Activated T-cell treated with anti-CD3 and anti-CD28 coated beads, Interleukin-2, amount 50 U/mL, for 72 hours (primary cell): Measurements from ENCODE around the gene UQCRH. TPM values are rescaled to one million over a fixed set of nuclear protein-coding genes. Genes with fewer than 3 reads are reported as not detected.
A peak's percentile ranks its signal among the peaks of the same experiment; 100 is the strongest.

ENCODE experiments used
- ATAC-seq, 2 donors: fragments of 150-1000 bp; cut with Tn5 transposase; replicated peaks in 1 of 2; 2 replicates each; pipeline ENCODE4 v1.10.0; 2021; ENCODE audit warnings: moderate library complexity in 2 of 2, mild to moderate bottlenecking in 1 of 2
- DNase-seq, 2 donors: peaks; one replicate each; pipeline ENCODE4 v3.0.0; 2021 to 2022; ENCODE audit warnings: mixed read lengths in 1 of 2
- H3K27ac Mint-ChIP-seq: one replicate; pipeline ENCODE4 v1.8.0; 2022; ENCODE audit warnings: mild to moderate bottlenecking, moderate library complexity, mixed read lengths
- H3K27me3 Mint-ChIP-seq: one replicate; pipeline ENCODE4 v1.8.0; 2022; ENCODE audit warnings: low read depth, mixed read lengths
- H3K36me3 Mint-ChIP-seq, 2 donors: one replicate each; pipeline ENCODE4 v1.8.0; 2022; ENCODE audit warnings: mixed read lengths in 2 of 2, mild to moderate bottlenecking in 1 of 2; ENCODE audit not compliant: insufficient read depth in 2 of 2
- H3K4me1 Mint-ChIP-seq: one replicate; pipeline ENCODE4 v1.8.0; 2022; ENCODE audit warnings: low read depth, mixed read lengths
- H3K4me3 Mint-ChIP-seq, 2 donors: one replicate each; pipeline ENCODE4 v1.8.0; 2022; ENCODE audit warnings: mild to moderate bottlenecking in 2 of 2, mixed read lengths in 2 of 2, moderate library complexity in 2 of 2
- H3K9me3 Mint-ChIP-seq, 2 donors: one replicate each; pipeline ENCODE4 v1.8.0; 2022; ENCODE audit warnings: mixed read lengths in 2 of 2
- total RNA-seq, 2 donors: library from RNA; stranded (reverse); gene quantifications; one replicate each; pipeline ENCODE4 v1.2.3, GENCODE V29; 2022

UQCRH gene
- 100 to 1,000 TPM; 287 to 303 TPM for total RNA-seq

- peak; percentile 95 for DNase-seq
- ATAC-seq = peak; percentile 87 to 88
- Mint-ChIP-seq H3K36me3 (peaks cover 5 to 16% of the 10 kb centered on the region in 2 donors), H3K27me3 (no peaks in the 10 kb centered on the region), H3K9me3 (no peaks in the 10 kb centered on the region), H3K27ac (peak within 1 kb of the TSS; percentile 99), H3K4me3 (peak within 1 kb of the TSS; percentile 90 to 92), H3K4me1 (peaks cover 60% of the 10 kb centered on the region)
These were observed at the start of gene UQCRH, which contains the start of gene LRRC41 for GRCh38 chr1:46303038-46303871. Gene UQCRH (plus strand): TSS chr1:46303698. CDS start chr1:46303767, 69 bp downstream. Gene LRRC41 (minus strand): TSS chr1:46303616. CDS start chr1:46303322, 294 bp downstream.

DNA sequence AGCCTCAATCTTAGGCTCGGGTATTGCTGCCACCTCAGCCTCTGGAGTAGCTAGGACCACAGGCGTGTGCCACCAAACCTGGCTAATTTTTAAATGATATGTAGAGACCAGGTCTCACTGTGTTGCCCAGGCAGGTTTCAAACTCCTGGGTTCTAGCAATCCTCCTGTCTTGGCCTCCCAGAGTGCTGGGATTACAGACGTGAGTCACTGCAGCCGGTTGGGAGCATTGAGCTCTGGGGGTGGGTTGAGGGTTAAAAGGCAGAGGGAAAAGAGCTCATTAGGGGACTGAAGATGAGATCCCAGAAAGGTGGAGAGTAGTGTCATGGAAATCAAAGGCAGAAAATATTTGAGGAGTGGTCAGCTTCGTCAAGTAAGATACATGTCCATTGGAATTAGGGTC is 48.8 kb upstream of the UQCRH start:
- Mint-ChIP-seq H3K27me3 (no peaks in the 10 kb centered on the region), H3K27ac (no peak overlapping the region), H3K9me3 (no peaks in the 10 kb centered on the region), H3K4me1 (peaks cover 20% of the 10 kb centered on the region), H3K36me3 (peaks cover 18 to 41% of the 10 kb centered on the region in 2 donors), H3K4me3 (no peak overlapping the region)
- ATAC-seq (no peak), DNase-seq (no peak)

DNA sequence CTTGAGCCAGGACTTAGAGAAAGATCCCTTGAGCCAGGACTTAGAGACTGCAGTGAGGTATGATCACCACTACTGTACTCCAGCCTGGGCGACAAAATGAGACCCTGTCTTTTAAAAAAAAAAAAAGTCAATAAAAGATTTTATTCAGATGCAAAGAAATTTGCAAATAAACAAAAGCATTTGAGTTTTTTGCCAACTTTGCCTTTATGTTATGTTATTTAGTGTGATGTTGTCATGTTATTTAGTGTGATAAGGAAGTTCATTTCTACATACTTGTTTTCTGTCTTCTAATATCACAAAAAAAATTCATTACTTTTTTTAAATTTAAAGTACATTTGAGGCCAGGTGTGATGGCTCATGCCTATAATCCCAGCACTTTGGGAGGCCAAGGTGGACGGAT is 47.0 kb upstream of the UQCRH start:
- Mint-ChIP-seq H3K9me3 (no peaks in the 10 kb centered on the region), H3K36me3 (peaks cover 20 to 48% of the 10 kb centered on the region in 2 donors), H3K4me1 (peaks cover 15% of the 10 kb centered on the region), H3K27ac (no peak overlapping the region), H3K4me3 (no peak overlapping the region), H3K27me3 (no peaks in the 10 kb centered on the region)
- DNase-seq = no peak
- no peak for ATAC-seq

- H3K9me3 Mint-ChIP-seq = no peaks in the 10 kb centered on the region
- no peaks in the 10 kb centered on the region for H3K27me3 Mint-ChIP-seq
- ATAC-seq (no peak), DNase-seq (no peak)
- peaks cover 24 to 54% of the 10 kb centered on the region in 2 donors for H3K36me3 Mint-ChIP-seq
- no peaks in the 10 kb centered on the region for H3K4me1 Mint-ChIP-seq
- no peak overlapping the region for H3K27ac Mint-ChIP-seq
- H3K4me3 Mint-ChIP-seq = no peak overlapping the region
These were observed 41.0 kb upstream of the UQCRH start for GRCh38 chr1:46262508-46262907.

- Mint-ChIP-seq H3K36me3 (peaks cover 23 to 51% of the 10 kb centered on the region in 2 donors), H3K27me3 (no peaks in the 10 kb centered on the region), H3K4me1 (no peaks in the 10 kb centered on the region), H3K4me3 (no peak overlapping the region), H3K9me3 (no peaks in the 10 kb centered on the region), H3K27ac (no peak overlapping the region)
- DNase-seq (no peak), ATAC-seq (no peak)
These were observed 40.4 kb upstream of the UQCRH start for GRCh38 chr1:46263146-46263545.

- no peak overlapping the region for H3K27ac Mint-ChIP-seq
- H3K4me3 Mint-ChIP-seq = no peak overlapping the region
- H3K27me3 Mint-ChIP-seq = no peaks in the 10 kb centered on the region
These were observed 34.9 kb upstream of the UQCRH start for GRCh38 chr1:46268578-46268977.

GRCh38 chr1:46274225-46275029 is 29.1 kb upstream of the UQCRH start:
- no peaks in the 10 kb centered on the region for H3K27me3 Mint-ChIP-seq
- H3K9me3 Mint-ChIP-seq = no peaks in the 10 kb centered on the region
- H3K4me1 Mint-ChIP-seq = no peaks in the 10 kb centered on the region
- H3K36me3 Mint-ChIP-seq = peaks cover 16 to 39% of the 10 kb centered on the region in 2 donors
- H3K27ac Mint-ChIP-seq = no peak overlapping the region
- no peak overlapping the region for H3K4me3 Mint-ChIP-seq
- ATAC-seq (no peak), DNase-seq (no peak)

More at GRCh38 chr1:46268578-46268977, 34.9 kb upstream of the UQCRH start:
- H3K36me3 Mint-ChIP-seq = peaks cover 20 to 50% of the 10 kb centered on the region in 2 donors
- DNase-seq = no peak
- H3K4me1 Mint-ChIP-seq = no peaks in the 10 kb centered on the region
- no peak for ATAC-seq
- no peaks in the 10 kb centered on the region for H3K9me3 Mint-ChIP-seq

DNA sequence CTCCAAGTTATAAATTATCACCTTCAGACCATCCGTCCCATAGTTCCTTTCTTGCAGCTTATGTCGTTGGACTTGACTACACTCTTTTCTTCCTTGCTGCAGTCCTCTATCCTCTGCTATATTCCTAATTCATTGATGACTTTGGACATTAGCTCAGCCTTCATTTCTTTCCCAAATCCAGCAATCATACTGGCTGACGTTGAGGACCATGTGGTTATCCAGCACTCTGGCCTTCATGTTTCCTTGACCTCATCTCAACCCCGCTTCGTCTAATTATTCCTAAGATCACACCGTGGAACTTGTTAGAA is 28.5 kb upstream of the UQCRH start:
- H3K4me1 Mint-ChIP-seq = no peaks in the 10 kb centered on the region
- H3K27ac Mint-ChIP-seq = no peak overlapping the region
- peaks cover 16 to 36% of the 10 kb centered on the region in 2 donors for H3K36me3 Mint-ChIP-seq
- DNase-seq (no peak), ATAC-seq (no peak)
- H3K4me3 Mint-ChIP-seq = no peak overlapping the region
- H3K27me3 Mint-ChIP-seq = no peaks in the 10 kb centered on the region
- no peaks in the 10 kb centered on the region for H3K9me3 Mint-ChIP-seq

- Mint-ChIP-seq H3K4me3 (no peak overlapping the region), H3K36me3 (peaks cover 17 to 37% of the 10 kb centered on the region in 2 donors), H3K4me1 (no peaks in the 10 kb centered on the region), H3K9me3 (no peaks in the 10 kb centered on the region), H3K27me3 (no peaks in the 10 kb centered on the region), H3K27ac (no peak overlapping the region)
- ATAC-seq (no peak), DNase-seq (no peak)
These were observed 25.7 kb upstream of the UQCRH start for GRCh38 chr1:46277658-46278373.

- Mint-ChIP-seq H3K27me3 (no peaks in the 10 kb centered on the region), H3K36me3 (peaks cover 16 to 40% of the 10 kb centered on the region in 2 donors), H3K9me3 (no peaks in the 10 kb centered on the region), H3K27ac (no peak overlapping the region), H3K4me1 (no peaks in the 10 kb centered on the region), H3K4me3 (no peak overlapping the region)
- no peak for ATAC-seq
- DNase-seq = no peak
These were observed 24.7 kb upstream of the UQCRH start for GRCh38 chr1:46278807-46279206.

GRCh38 chr1:46280092-46280491 is 23.4 kb upstream of the UQCRH start:
- no peaks in the 10 kb centered on the region for H3K27me3 Mint-ChIP-seq
- H3K36me3 Mint-ChIP-seq = peaks cover 14 to 39% of the 10 kb centered on the region in 2 donors
- peaks cover 2% of the 10 kb centered on the region for H3K4me1 Mint-ChIP-seq
- no peak overlapping the region for H3K4me3 Mint-ChIP-seq
- no peak overlapping the region for H3K27ac Mint-ChIP-seq
- ATAC-seq (no peak), DNase-seq (no peak)
- no peaks in the 10 kb centered on the region for H3K9me3 Mint-ChIP-seq

DNA sequence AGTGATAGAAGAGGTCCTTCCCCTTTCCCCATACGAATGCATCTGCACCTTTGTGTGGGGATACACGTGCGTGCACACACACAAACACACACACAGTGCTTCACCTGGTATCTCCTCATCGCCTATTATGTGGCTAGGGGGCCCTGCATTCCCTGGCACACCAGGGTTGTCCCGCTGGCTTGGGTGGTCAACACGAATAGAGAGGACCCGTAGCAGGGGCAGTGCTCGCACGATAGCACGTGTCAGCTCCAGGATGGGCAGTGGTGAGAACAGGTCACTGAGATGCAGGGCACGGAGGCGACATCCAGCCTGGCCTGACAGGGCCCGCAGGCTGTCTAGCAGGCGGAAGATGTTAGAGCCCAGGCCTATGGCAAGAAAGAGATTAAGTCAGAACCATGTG is 22.5 kb upstream of the UQCRH start:
- H3K4me1 Mint-ChIP-seq = peaks cover 11% of the 10 kb centered on the region
- DNase-seq (no peak), ATAC-seq (no peak)
- no peaks in the 10 kb centered on the region for H3K27me3 Mint-ChIP-seq
- H3K4me3 Mint-ChIP-seq = no peak overlapping the region
- H3K27ac Mint-ChIP-seq = no peak overlapping the region
- H3K9me3 Mint-ChIP-seq = no peaks in the 10 kb centered on the region
- H3K36me3 Mint-ChIP-seq = peaks cover 10 to 29% of the 10 kb centered on the region in 2 donors

- ATAC-seq (no peak), DNase-seq (no peak)
- peak overlapping the region; percentile 20 for H3K27ac Mint-ChIP-seq
- H3K27me3 Mint-ChIP-seq = no peaks in the 10 kb centered on the region
- H3K9me3 Mint-ChIP-seq = no peaks in the 10 kb centered on the region
- peaks cover 37% of the 10 kb centered on the region for H3K4me1 Mint-ChIP-seq
- H3K36me3 Mint-ChIP-seq = peaks cover 11 to 30% of the 10 kb centered on the region in 2 donors
- H3K4me3 Mint-ChIP-seq = no peak overlapping the region
These were observed 19.4 kb upstream of the UQCRH start for GRCh38 chr1:46284058-46284457.
